Upper lobe of right lung (tissue), 1 donor: ENCODE results near the gene CAPSL. TPM values are rescaled to one million over a fixed set of nuclear protein-coding genes. Genes with fewer than 3 reads are reported as not detected.

ENCODE experiments used
- ATAC-seq: fragments of 200-7000 bp; cut with Tn5 transposase; one replicate; pipeline ENCODE4 v1.9.1; 2020; ENCODE audit warnings: mild to moderate bottlenecking, moderate library complexity
- DNase-seq: peaks from one replicate; pipeline ENCODE4 v3.0.0-alpha.2; 2020
- H3K27ac ChIP-seq: fragments of 200-600 bp; one replicate; pipeline ENCODE4 v1.8.0; 2022
- H3K27me3 ChIP-seq: fragments of 200-600 bp; one replicate; pipeline ENCODE4 v1.8.0; 2022; ENCODE audit warnings: mild to moderate bottlenecking
- H3K36me3 ChIP-seq: fragments of 200-600 bp; one replicate; pipeline ENCODE4 v1.8.0; 2022
- H3K4me1 ChIP-seq: fragments of 200-600 bp; one replicate; pipeline ENCODE4 v1.8.0; 2022
- H3K4me3 ChIP-seq: fragments of 200-600 bp; one replicate; pipeline ENCODE4 v1.8.0; 2022; ENCODE audit warnings: mild to moderate bottlenecking
- H3K9me3 ChIP-seq: fragments of 200-600 bp; one replicate; pipeline ENCODE4 v1.8.0; 2022
- intact Hi-C: fragments of 100-400 bp; cut with DNase I; formaldehyde crosslinking; loops from one replicate; pipeline ENCODE4 v1.11.0; 2022
- total RNA-seq: library from RNA; stranded (reverse); fragmentation: NEBNext Ultra II Directional; extraction: Animal tissue kit (Norgen Biotek cat#: 25700); gene quantifications from one replicate; pipeline ENCODE4 v1.2.1, GENCODE V29; 2021
- TF ChIP-seq, protein P1 (sequence below): fragments of 200-600 bp; IDR thresholded peaks from one replicate; pipeline ENCODE4 v1.8.0; 2022; ENCODE audit warnings: antibody characterized with exemption
- donor health status: DM: no; HTN: yes; CAD: no; lungs with severe emphysema.

Gene CAPSL
- total RNA-seq, 1 donor from 2014 or later = not detected

DNA sequence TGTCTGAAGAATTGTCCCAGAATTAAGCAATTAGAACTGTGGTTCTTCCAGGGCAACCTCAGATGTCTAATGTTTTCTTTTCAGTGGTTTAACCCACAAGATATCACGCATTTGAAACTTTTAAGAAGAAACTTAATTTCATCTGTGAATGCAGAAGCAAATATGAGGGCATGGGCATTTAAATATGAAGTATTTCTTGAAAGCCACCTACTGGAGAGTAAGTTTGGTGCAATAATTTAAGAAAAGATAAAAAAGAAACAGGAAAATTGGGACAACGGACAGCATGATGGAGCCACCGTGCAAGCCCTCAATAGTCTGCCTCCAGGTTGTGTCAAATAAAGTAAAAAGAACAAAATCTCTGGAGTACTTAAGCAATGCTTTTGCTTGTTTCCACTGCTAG is 1.2 kb upstream of the CAPSL start:
- Histone ChIP-seq H3K9me3 (no peaks in the 10 kb centered on the region), H3K4me1 (no peaks in the 10 kb centered on the region), H3K27ac (no peak overlapping the region), H3K36me3 (no peaks in the 10 kb centered on the region), H3K4me3 (no peak overlapping the region), H3K27me3 (no peaks in the 10 kb centered on the region)
- TF ChIP-seq, protein P1, sequence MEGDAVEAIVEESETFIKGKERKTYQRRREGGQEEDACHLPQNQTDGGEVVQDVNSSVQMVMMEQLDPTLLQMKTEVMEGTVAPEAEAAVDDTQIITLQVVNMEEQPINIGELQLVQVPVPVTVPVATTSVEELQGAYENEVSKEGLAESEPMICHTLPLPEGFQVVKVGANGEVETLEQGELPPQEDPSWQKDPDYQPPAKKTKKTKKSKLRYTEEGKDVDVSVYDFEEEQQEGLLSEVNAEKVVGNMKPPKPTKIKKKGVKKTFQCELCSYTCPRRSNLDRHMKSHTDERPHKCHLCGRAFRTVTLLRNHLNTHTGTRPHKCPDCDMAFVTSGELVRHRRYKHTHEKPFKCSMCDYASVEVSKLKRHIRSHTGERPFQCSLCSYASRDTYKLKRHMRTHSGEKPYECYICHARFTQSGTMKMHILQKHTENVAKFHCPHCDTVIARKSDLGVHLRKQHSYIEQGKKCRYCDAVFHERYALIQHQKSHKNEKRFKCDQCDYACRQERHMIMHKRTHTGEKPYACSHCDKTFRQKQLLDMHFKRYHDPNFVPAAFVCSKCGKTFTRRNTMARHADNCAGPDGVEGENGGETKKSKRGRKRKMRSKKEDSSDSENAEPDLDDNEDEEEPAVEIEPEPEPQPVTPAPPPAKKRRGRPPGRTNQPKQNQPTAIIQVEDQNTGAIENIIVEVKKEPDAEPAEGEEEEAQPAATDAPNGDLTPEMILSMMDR = no peak
- intact Hi-C loops = no loop called here
- DNase-seq = no peak
- no peak for ATAC-seq

DNA sequence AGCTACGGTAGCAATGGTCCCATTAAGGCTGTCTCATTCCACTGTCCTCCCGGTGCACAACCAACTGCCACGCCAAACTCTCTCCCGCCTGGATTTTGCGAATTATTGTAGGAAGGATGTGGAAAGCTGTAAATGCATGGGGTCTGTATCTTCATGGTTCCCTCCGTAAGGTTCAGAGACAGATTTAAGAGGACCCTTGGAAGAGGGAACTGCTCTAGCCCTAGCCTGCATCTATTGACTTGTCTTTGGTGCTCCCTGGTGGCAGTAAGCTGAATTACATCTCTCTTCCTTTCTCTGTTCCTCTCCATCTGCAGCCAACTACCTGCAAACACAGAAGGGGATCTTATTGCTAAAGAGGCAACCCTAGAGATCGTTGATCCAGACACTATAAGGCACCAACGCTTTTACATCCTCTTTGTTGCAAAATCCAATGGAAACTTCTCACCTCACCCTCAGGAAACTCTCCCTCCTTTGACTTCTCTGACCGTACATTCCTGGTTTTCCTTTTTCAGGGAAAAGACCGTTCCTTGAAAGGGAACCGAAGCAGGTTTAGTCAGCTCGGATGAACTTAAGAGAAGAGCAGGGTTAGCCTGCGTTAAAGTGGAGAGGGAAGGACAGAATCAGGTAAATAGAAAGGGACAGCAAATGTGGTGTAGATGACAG is 11.9 kb downstream of the CAPSL start:
- Histone ChIP-seq H3K27me3 (peaks cover 4% of the 10 kb centered on the region), H3K9me3 (no peaks in the 10 kb centered on the region), H3K27ac (no peak overlapping the region), H3K36me3 (no peaks in the 10 kb centered on the region), H3K4me1 (peaks cover 7% of the 10 kb centered on the region), H3K4me3 (no peak overlapping the region)
- DNase-seq = no peak
- TF ChIP-seq, protein P1 = peak; percentile 90
- peak; percentile 81 for ATAC-seq
- intact Hi-C loops = loop anchor here (10.0 kb wide), 3 partner anchors 152 to 842 kb away; partner anchors contain the start of gene SPEF2

GRCh38 chr5:35924950-35925722 is 13.3 kb downstream of the CAPSL start:
- Histone ChIP-seq H3K9me3 (no peaks in the 10 kb centered on the region), H3K36me3 (no peaks in the 10 kb centered on the region), H3K4me1 (peaks cover 7% of the 10 kb centered on the region), H3K4me3 (no peak overlapping the region), H3K27ac (no peak overlapping the region), H3K27me3 (peaks cover 4% of the 10 kb centered on the region)
- ATAC-seq (peak; percentile 87), DNase-seq (peak; percentile 77)
- TF ChIP-seq, protein P1 = peak; percentile 64
- intact Hi-C loops = loop anchor here (10.0 kb wide), 3 partner anchors 150 to 840 kb away; partner anchors contain the start of gene SPEF2

GRCh38 chr5:35924122-35924949 is 14.1 kb downstream of the CAPSL start:
- H3K27ac ChIP-seq = no peak overlapping the region
- H3K4me1 ChIP-seq = peaks cover 7% of the 10 kb centered on the region
- intact Hi-C loops = loop anchor here (10.0 kb wide), 3 partner anchors 150 to 840 kb away; partner anchors contain the start of gene SPEF2
- H3K36me3 ChIP-seq = no peaks in the 10 kb centered on the region
- H3K4me3 ChIP-seq = no peak overlapping the region
- TF ChIP-seq, protein P1 = no peak
- no peaks in the 10 kb centered on the region for H3K9me3 ChIP-seq
- ATAC-seq (no peak), DNase-seq (no peak)
- H3K27me3 ChIP-seq = peaks cover 4% of the 10 kb centered on the region

DNA sequence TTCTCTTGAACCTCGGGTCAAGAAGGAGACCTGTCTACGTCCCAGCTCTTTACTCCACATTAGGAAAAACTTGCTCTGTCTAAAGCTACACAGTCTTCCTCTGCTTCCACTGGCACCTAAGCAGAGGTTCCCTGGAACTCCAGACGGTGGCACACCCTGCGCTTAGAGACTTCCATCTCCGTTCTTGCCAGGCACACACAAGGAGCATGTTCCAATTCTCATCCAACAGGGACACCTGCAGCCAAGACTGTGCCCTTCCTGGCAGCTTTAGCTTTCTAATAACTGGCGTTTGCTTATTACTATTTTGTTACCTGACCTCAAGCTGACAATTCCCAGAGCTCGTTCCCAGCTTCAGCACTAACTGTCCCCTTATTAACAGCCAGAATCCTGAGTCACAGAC is 16.0 kb downstream of the CAPSL start:
- H3K4me3 ChIP-seq = no peak overlapping the region
- H3K27me3 ChIP-seq = no peaks in the 10 kb centered on the region
- H3K9me3 ChIP-seq = no peaks in the 10 kb centered on the region
- no peak for ATAC-seq
- intact Hi-C loops = loop anchor here (10.0 kb wide), 3 partner anchors 148 to 838 kb away; partner anchors contain the start of gene SPEF2
- DNase-seq = no peak
- TF ChIP-seq, protein P1 = no peak
- no peak overlapping the region for H3K27ac ChIP-seq
- H3K36me3 ChIP-seq = no peaks in the 10 kb centered on the region
- peaks cover 7% of the 10 kb centered on the region for H3K4me1 ChIP-seq
